Measurements from ENCODE around the gene ERC1.

The ERC1 gene

DNA sequence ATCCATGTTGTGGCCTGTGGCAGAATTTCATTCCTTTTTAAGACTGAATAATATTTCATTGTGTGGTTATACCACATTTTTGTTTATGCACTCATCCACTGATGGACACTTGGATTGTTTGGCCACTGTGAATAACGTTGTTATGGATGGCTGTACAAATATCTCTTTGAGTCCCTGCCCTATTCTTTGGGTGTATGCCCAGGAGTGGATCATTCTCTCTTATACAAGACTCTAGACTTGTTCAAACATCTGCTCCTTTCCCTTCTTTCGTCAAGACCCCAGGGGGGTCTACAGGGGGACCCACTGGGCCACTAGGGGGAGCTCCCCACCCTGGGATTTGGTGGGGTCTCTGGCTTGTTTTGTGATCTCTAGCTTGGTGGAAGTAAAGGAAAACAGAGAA, 526.0 kb downstream of the ERC1 start:
- peak; percentile 41 for DNase-seq (ENCODE audit: low read depth, low spot score)
- TF ChIP-seq, protein P1, sequence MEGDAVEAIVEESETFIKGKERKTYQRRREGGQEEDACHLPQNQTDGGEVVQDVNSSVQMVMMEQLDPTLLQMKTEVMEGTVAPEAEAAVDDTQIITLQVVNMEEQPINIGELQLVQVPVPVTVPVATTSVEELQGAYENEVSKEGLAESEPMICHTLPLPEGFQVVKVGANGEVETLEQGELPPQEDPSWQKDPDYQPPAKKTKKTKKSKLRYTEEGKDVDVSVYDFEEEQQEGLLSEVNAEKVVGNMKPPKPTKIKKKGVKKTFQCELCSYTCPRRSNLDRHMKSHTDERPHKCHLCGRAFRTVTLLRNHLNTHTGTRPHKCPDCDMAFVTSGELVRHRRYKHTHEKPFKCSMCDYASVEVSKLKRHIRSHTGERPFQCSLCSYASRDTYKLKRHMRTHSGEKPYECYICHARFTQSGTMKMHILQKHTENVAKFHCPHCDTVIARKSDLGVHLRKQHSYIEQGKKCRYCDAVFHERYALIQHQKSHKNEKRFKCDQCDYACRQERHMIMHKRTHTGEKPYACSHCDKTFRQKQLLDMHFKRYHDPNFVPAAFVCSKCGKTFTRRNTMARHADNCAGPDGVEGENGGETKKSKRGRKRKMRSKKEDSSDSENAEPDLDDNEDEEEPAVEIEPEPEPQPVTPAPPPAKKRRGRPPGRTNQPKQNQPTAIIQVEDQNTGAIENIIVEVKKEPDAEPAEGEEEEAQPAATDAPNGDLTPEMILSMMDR (IDR thresholded peaks at IDR 0.05; ENCODE audit: insufficient read depth, low read length, missing control alignments) = peak; percentile 12
- ChIA-PET CTCF (interaction anchor here (0.9 to 1.6 kb wide), 2 partner anchors 13 to 77 kb away, joined by 3 read pairs; no protein-coding TSS in a partner anchor), POLR2A (interaction anchor here (1.2 kb wide), 1 partner anchor 18 kb away, joined by 3 read pairs; no protein-coding TSS in a partner anchor)
- H3K4me3 ChIP-seq (ENCODE audit: low read depth, low read length) = no peak overlapping the region

- ChIA-PET CTCF (interaction anchor here (0.9 to 1.6 kb wide), 3 partner anchors 12 to 76 kb away, joined by 3 read pairs; no protein-coding TSS in a partner anchor), POLR2A (interaction anchor here (0.6 to 1.2 kb wide), 2 partner anchors 17 to 70 kb away, joined by 3 read pairs; no protein-coding TSS in a partner anchor)
- no peak overlapping the region for H3K4me3 ChIP-seq (ENCODE audit: low read depth, low read length)
- TF ChIP-seq, protein P1 (IDR thresholded peaks at IDR 0.05; ENCODE audit: insufficient read depth, low read length, missing control alignments) = no peak
- no peak for DNase-seq (ENCODE audit: low read depth, low spot score)
Observed at GRCh38 chr12:1517734-1518525, 526.9 kb downstream of the ERC1 start.

GRCh38 chr12:1518591-1519516, 527.8 kb downstream of the ERC1 start:
- H3K4me3 ChIP-seq (ENCODE audit: low read depth, low read length) = no peak overlapping the region
- peak; percentile 29 for DNase-seq (ENCODE audit: low read depth, low spot score)
- ChIA-PET POLR2A (interaction anchor here (0.7 to 1.6 kb wide), 3 partner anchors 9 to 43 kb away, joined by 3 to 5 read pairs (median 4); no protein-coding TSS in a partner anchor), CTCF (interaction anchor here (1.2 to 1.3 kb wide), 3 partner anchors 10 to 26 kb away, joined by 3 to 4 read pairs (median 4); no protein-coding TSS in a partner anchor)
- TF ChIP-seq, protein P1 (IDR thresholded peaks at IDR 0.05; ENCODE audit: insufficient read depth, low read length, missing control alignments) = no peak

GRCh38 chr12:1519642-1520041, 528.6 kb downstream of the ERC1 start:
- TF ChIP-seq, protein P1 (IDR thresholded peaks at IDR 0.05; ENCODE audit: insufficient read depth, low read length, missing control alignments) = no peak
- no peak overlapping the region for H3K4me3 ChIP-seq (ENCODE audit: low read depth, low read length)
- ChIA-PET POLR2A (interaction anchor here (1.0 to 1.6 kb wide), 2 partner anchors 8 to 44 kb away, joined by 4 to 5 read pairs; no protein-coding TSS in a partner anchor), CTCF (interaction anchor here (0.7 to 1.3 kb wide), 3 partner anchors 9 to 25 kb away, joined by 3 to 4 read pairs (median 4); no protein-coding TSS in a partner anchor)
- DNase-seq (ENCODE audit: low read depth, low spot score) = no peak

DNA sequence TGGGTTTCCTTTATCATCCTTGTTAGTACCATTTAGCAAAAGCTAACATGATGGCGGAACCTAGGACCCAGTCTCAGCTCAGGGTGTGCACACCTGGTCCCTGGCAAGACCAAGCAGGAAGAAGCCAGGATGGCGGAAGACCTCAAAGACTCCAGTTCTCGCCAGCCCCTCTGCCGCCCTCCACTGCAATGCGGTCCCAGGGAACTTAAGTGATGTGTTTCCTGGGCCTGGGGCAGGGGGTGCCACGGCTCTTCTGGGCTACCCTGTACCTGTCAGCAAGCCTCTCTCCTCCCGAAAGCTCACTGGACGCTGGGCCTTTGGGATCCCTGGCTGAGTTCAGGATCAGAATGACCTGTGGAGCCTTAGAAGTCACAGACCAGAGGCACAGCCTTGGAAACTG, 532.0 kb downstream of the ERC1 start:
- no peak for DNase-seq (ENCODE audit: low read depth, low spot score)
- no peak overlapping the region for H3K4me3 ChIP-seq (ENCODE audit: low read depth, low read length)
- CTCF ChIA-PET = interaction anchor here (1.1 kb wide), 1 partner anchor 405 kb away, joined by 3 read pairs; no protein-coding TSS in a partner anchor
- TF ChIP-seq, protein P1 (IDR thresholded peaks at IDR 0.05; ENCODE audit: insufficient read depth, low read length, missing control alignments) = no peak
- POLR2A ChIA-PET = no interaction called here
